Neural progenitor cell (in vitro differentiated cells): ENCODE measurements around the gene MTARC1. TPM values are rescaled to one million over a fixed set of nuclear protein-coding genes. Genes with fewer than 3 reads are reported as not detected.

ENCODE experiments used
- DNase-seq: peaks from one replicate; pipeline ENCODE4 v3.0.0-alpha.2; 2016; ENCODE audit warnings: low spot score
- H2AFZ ChIP-seq: fragments of 200-600 bp; sonication (generic); replicated peaks from 2 replicates; pipeline ENCODE4 v1.6.1; 2016; ENCODE audit warnings: antibody characterized with exemption
- H3F3A ChIP-seq: fragments of 200-600 bp; sonication (generic); 2 replicates; pipeline ENCODE4 v1.6.1; 2016; ENCODE audit warnings: antibody characterized with exemption, low read depth
- H3K27ac ChIP-seq: fragments of 200-600 bp; sonication (generic); 2 replicates; pipeline ENCODE4 v1.5.1; 2016; ENCODE audit warnings: mild to moderate bottlenecking
- H3K27me3 ChIP-seq: fragments of 200-600 bp; sonication (generic); 2 replicates; pipeline ENCODE4 v1.6.1; 2016; ENCODE audit warnings: mild to moderate bottlenecking, moderate library complexity
- H3K36me3 ChIP-seq: fragments of 200-600 bp; sonication (generic); 2 replicates; pipeline ENCODE4 v1.5.1; 2016
- H3K4me1 ChIP-seq: fragments of 200-600 bp; sonication (generic); 2 replicates; pipeline ENCODE4 v1.6.1; 2016; ENCODE audit warnings: mixed run types
- H3K4me2 ChIP-seq: fragments of 200-600 bp; sonication (generic); 2 replicates; pipeline ENCODE4 v1.6.1; 2016
- H3K4me3 ChIP-seq: fragments of 200-600 bp; sonication (generic); 2 replicates; pipeline ENCODE4 v1.5.1; 2016
- H3K79me2 ChIP-seq: fragments of 200-600 bp; sonication (generic); 2 replicates; pipeline ENCODE4 v1.6.1; 2016; ENCODE audit warnings: low read depth
- H3K9ac ChIP-seq: fragments of 200-600 bp; sonication (generic); 2 replicates; pipeline ENCODE4 v1.6.1; 2016
- H3K9me3 ChIP-seq: fragments of 200-600 bp; sonication (generic); 2 replicates; pipeline ENCODE4 v1.5.1; 2016; ENCODE audit warnings: low read depth
- H4K20me1 ChIP-seq: fragments of 200-600 bp; sonication (generic); 2 replicates; pipeline ENCODE4 v1.6.1; 2016; ENCODE audit warnings: low read depth
- H3K27ac Mint-ChIP-seq: 3 replicates; pipeline ENCODE4 v1.8.0; 2021; ENCODE audit warnings: mixed read lengths
- H3K27me3 Mint-ChIP-seq: 2 replicates; pipeline ENCODE4 v1.8.0; 2022; ENCODE audit warnings: low read depth, mild to moderate bottlenecking, inconsistent platforms, moderate library complexity, mixed read lengths; ENCODE audit not compliant: insufficient read depth
- H3K36me3 Mint-ChIP-seq: 3 replicates; pipeline ENCODE4 v1.8.0; 2021; ENCODE audit warnings: mixed read lengths
- H3K4me1 Mint-ChIP-seq: 3 replicates; pipeline ENCODE4 v1.8.0; 2021; ENCODE audit warnings: mixed read lengths
- H3K4me3 Mint-ChIP-seq: 3 replicates; pipeline ENCODE4 v1.8.0; 2021; ENCODE audit warnings: mild to moderate bottlenecking, moderate library complexity, mixed read lengths
- H3K9me3 Mint-ChIP-seq: 3 replicates; pipeline ENCODE4 v1.8.0; 2020; ENCODE audit warnings: mixed read lengths
- EZH2 ChIP-seq: fragments of 200-600 bp; sonication (generic); IDR thresholded peaks from 2 replicates; pipeline ENCODE4 v1.6.1; 2017; ENCODE audit warnings: antibody characterized with exemption, mild to moderate bottlenecking, moderate library complexity
- EZH2phosphoT487 ChIP-seq: fragments of 200-600 bp; sonication (generic); IDR thresholded peaks from 2 replicates; pipeline ENCODE4 v1.6.1; 2017; ENCODE audit warnings: antibody characterized with exemption
- total RNA-seq: library from RNA; depleted of rRNA; stranded (reverse); fragments of >200 nt; gene quantifications from 2 replicates; pipeline ENCODE4 v1.2.3, GENCODE V29; 2015; ENCODE audit warnings: low replicate concordance
- TF ChIP-seq, protein P1 (sequence below): fragments of 200-600 bp; sonication (generic); IDR thresholded peaks from 2 replicates; pipeline ENCODE4 v1.5.1; 2017; ENCODE audit warnings: antibody characterized with exemption, mild to moderate bottlenecking

MTARC1 gene
- total RNA-seq, 1 donor from 2014 or later = 11.3 TPM

DNA sequence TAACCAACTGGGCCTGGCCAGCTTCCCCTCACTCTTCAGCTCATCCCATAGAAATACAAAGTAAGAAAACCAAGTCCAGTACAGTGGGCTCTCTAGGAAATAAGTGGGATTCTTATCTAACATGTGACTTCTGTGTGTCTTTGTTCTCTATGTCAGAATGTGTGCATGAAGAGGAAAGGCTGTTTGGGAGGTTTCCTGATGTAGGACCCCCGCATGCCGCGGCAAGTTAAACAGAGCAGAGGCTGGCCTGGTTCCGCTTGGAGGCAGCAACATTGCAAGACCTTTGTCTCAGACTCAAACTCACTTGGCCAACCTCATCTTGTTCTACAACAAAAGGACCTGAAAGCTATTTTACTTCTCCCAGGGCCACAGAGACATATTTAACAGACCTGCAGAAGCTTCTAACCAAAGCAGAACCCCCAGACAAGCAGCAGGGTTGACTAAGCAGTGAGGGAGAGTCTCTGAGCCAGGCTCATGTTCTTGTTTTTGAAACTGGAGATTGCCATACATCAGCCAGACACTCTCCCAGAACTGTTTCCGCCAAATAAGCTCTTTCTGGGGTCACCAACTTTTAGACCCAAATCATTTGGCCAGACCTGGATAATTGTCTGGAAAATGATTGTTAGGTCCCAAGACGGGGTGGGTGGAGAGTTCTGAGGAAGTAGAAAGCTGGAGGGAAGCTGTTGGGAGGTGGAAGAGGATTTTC lies 32.3 kb upstream of the MTARC1 start:
- no peaks in the 10 kb centered on the region for H3K9me3 Mint-ChIP-seq
- Histone ChIP-seq H3K27ac (no peak overlapping the region), H3K36me3 (no peaks in the 10 kb centered on the region), H3K4me3 (no peak overlapping the region), H3F3A (no peaks in the 10 kb centered on the region), H4K20me1 (no peaks in the 10 kb centered on the region), H2AFZ (no peak overlapping the region), H3K9ac (no peak overlapping the region), H3K4me2 (no peak overlapping the region), H3K79me2 (no peaks in the 10 kb centered on the region), H3K27me3 (peaks cover 24% of the 10 kb centered on the region), H3K4me1 (no peaks in the 10 kb centered on the region), H3K9me3 (no peaks in the 10 kb centered on the region)
- TF ChIP-seq, protein P1, sequence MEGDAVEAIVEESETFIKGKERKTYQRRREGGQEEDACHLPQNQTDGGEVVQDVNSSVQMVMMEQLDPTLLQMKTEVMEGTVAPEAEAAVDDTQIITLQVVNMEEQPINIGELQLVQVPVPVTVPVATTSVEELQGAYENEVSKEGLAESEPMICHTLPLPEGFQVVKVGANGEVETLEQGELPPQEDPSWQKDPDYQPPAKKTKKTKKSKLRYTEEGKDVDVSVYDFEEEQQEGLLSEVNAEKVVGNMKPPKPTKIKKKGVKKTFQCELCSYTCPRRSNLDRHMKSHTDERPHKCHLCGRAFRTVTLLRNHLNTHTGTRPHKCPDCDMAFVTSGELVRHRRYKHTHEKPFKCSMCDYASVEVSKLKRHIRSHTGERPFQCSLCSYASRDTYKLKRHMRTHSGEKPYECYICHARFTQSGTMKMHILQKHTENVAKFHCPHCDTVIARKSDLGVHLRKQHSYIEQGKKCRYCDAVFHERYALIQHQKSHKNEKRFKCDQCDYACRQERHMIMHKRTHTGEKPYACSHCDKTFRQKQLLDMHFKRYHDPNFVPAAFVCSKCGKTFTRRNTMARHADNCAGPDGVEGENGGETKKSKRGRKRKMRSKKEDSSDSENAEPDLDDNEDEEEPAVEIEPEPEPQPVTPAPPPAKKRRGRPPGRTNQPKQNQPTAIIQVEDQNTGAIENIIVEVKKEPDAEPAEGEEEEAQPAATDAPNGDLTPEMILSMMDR = no peak
- TF ChIP-seq EZH2 (no peak), EZH2phosphoT487 (no peak)
- H3K27ac Mint-ChIP-seq = no peak overlapping the region
- H3K36me3 Mint-ChIP-seq = peaks cover 2% of the 10 kb centered on the region
- H3K4me3 Mint-ChIP-seq = no peak overlapping the region
- H3K27me3 Mint-ChIP-seq = peaks cover 3% of the 10 kb centered on the region
- H3K4me1 Mint-ChIP-seq = peaks cover 16% of the 10 kb centered on the region
- no peak for DNase-seq

DNA sequence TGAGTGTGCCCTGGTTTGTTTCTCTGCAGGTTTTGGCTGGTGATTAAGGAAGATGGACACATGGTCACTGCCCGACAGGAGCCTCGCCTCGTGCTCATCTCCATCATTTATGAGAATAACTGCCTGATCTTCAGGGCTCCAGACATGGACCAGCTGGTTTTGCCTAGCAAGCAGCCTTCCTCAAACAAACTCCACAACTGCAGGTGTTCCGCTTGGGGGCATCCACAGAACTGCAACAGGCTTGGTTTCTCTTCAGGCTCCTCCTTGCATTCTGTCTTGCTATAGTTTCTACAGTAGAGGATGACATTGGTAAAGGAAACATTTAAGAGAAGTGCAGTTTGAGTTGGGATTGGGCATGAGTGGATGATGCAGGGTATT lies 31.8 kb upstream of the MTARC1 start:
- DNase-seq = no peak
- Histone ChIP-seq H3F3A (no peaks in the 10 kb centered on the region), H3K79me2 (no peaks in the 10 kb centered on the region), H3K4me2 (no peak overlapping the region), H3K27me3 (peaks cover 19% of the 10 kb centered on the region), H3K36me3 (no peaks in the 10 kb centered on the region), H3K9me3 (no peaks in the 10 kb centered on the region), H3K9ac (no peak overlapping the region), H4K20me1 (no peaks in the 10 kb centered on the region), H3K27ac (no peak overlapping the region), H3K4me3 (no peak overlapping the region), H3K4me1 (no peaks in the 10 kb centered on the region), H2AFZ (no peak overlapping the region)
- no peaks in the 10 kb centered on the region for H3K9me3 Mint-ChIP-seq
- H3K4me3 Mint-ChIP-seq = no peak overlapping the region
- H3K27me3 Mint-ChIP-seq = peaks cover 3% of the 10 kb centered on the region
- H3K36me3 Mint-ChIP-seq = peaks cover 2% of the 10 kb centered on the region
- peaks cover 13% of the 10 kb centered on the region for H3K4me1 Mint-ChIP-seq
- TF ChIP-seq, protein P1 = no peak
- TF ChIP-seq EZH2 (no peak), EZH2phosphoT487 (no peak)
- no peak overlapping the region for H3K27ac Mint-ChIP-seq

DNA sequence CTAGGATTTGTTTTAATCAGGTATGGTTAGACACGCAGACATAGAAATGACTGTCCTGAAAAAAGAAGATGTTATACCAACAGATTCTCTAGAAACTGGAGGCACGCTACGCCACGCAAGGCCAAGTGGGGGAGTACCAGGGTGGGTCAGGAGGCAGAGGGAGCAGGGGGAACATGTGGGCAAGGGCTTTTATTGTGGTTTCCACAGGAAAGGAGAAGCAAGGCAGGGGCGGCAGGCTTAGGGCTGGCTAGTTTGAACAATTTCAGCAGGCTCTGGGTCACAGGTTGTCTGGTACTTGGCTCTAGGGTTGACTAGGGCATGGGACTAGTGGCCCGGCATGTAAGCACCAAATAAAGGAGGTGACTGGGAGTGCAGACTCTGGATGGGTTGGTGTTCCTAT lies 31.4 kb upstream of the MTARC1 start:
- no peak overlapping the region for H3K4me3 ChIP-seq
- no peaks in the 10 kb centered on the region for H3F3A ChIP-seq
- H3K4me1 ChIP-seq = no peaks in the 10 kb centered on the region
- H3K9me3 Mint-ChIP-seq = no peaks in the 10 kb centered on the region
- TF ChIP-seq, protein P1 = no peak
- TF ChIP-seq EZH2 (no peak), EZH2phosphoT487 (no peak)
- no peaks in the 10 kb centered on the region for H3K9me3 ChIP-seq
- H3K27me3 Mint-ChIP-seq = peaks cover 3% of the 10 kb centered on the region
- DNase-seq = no peak
- no peak overlapping the region for H3K4me3 Mint-ChIP-seq
- no peak overlapping the region for H3K27ac ChIP-seq
- H3K9ac ChIP-seq = no peak overlapping the region
- H3K4me2 ChIP-seq = no peak overlapping the region
- H4K20me1 ChIP-seq = no peaks in the 10 kb centered on the region
- H3K27me3 ChIP-seq = peaks cover 15% of the 10 kb centered on the region
- H2AFZ ChIP-seq = no peak overlapping the region
- H3K36me3 ChIP-seq = no peaks in the 10 kb centered on the region
- H3K36me3 Mint-ChIP-seq = peaks cover 2% of the 10 kb centered on the region
- peaks cover 12% of the 10 kb centered on the region for H3K4me1 Mint-ChIP-seq
- H3K79me2 ChIP-seq = no peaks in the 10 kb centered on the region
- no peak overlapping the region for H3K27ac Mint-ChIP-seq
